GM21360 (cell line): ENCODE results near the gene SNX3.
"Not testable (repeated sequence)": the region's sequence is repeated elsewhere in the genome, so short reads cannot be mapped to it uniquely, and the experiment has no call there.

Experiments used
- ATAC-seq: cut with Tn5 transposase; IDR thresholded peaks from one replicate; pipeline ENCODE4 v1.9.1; 2021; ENCODE audit warnings: mild to moderate bottlenecking, moderate library complexity; ENCODE audit not compliant: unreplicated experiment

The SNX3 gene

GRCh38 chr6:108263371-108263770, 2.5 kb upstream of the SNX3 start:
- ATAC-seq, result no peak

GRCh38 chr6:108260126-108260808, 573 bp downstream of the SNX3 start:
- peak; percentile 6 for ATAC-seq

- no peak for ATAC-seq
Measured at GRCh38 chr6:108254433-108255410, 6.1 kb downstream of the SNX3 start.

GRCh38 chr6:108253241-108253640, 7.6 kb downstream of the SNX3 start:
- ATAC-seq, result no peak

GRCh38 chr6:108252055-108252454, 8.8 kb downstream of the SNX3 start:
- no peak for ATAC-seq

GRCh38 chr6:108251252-108251651, 9.6 kb downstream of the SNX3 start:
- no peak for ATAC-seq

GRCh38 chr6:108250240-108250866, 10.5 kb downstream of the SNX3 start:
- ATAC-seq, result no peak

GRCh38 chr6:108247965-108248536, 12.8 kb downstream of the SNX3 start:
- no peak for ATAC-seq

- not testable (repeated sequence) for ATAC-seq
Measured at GRCh38 chr6:108245095-108245494, 15.7 kb downstream of the SNX3 start.

GRCh38 chr6:108243836-108244235, 17.0 kb downstream of the SNX3 start:
- ATAC-seq, result no peak

GRCh38 chr6:108242721-108243120, 18.1 kb downstream of the SNX3 start:
- ATAC-seq, result no peak

- no peak for ATAC-seq
Measured at GRCh38 chr6:108242259-108242658, 18.6 kb downstream of the SNX3 start.

- no peak for ATAC-seq
Measured at GRCh38 chr6:108238322-108238721, 22.5 kb downstream of the SNX3 start.

GRCh38 chr6:108236791-108237190, 24.0 kb downstream of the SNX3 start:
- no peak for ATAC-seq

GRCh38 chr6:108235127-108235526, 25.7 kb downstream of the SNX3 start:
- ATAC-seq, result no peak

GRCh38 chr6:108228416-108228815, 32.4 kb downstream of the SNX3 start:
- ATAC-seq, result no peak

GRCh38 chr6:108227290-108227689, 33.5 kb downstream of the SNX3 start:
- ATAC-seq, result no peak

GRCh38 chr6:108222504-108222903, 38.3 kb downstream of the SNX3 start:
- ATAC-seq, result no peak

GRCh38 chr6:108222064-108222463, 38.8 kb downstream of the SNX3 start:
- no peak for ATAC-seq

GRCh38 chr6:108211671-108212070, 49.2 kb downstream of the SNX3 start:
- ATAC-seq, result no peak

GRCh38 chr6:108210556-108210955, 50.3 kb downstream of the SNX3 start:
- ATAC-seq, result no peak
